H1 (cell line): ENCODE results near the gene GRID1. TPM values are rescaled to one million over a fixed set of nuclear protein-coding genes. Genes with fewer than 3 reads are reported as not detected.

Experiments
- CTCF ChIA-PET: fragments of 300-600 bp; sonication (Branson Sonifier 250); formaldehyde crosslinking; loops from one replicate; lab custom pipeline; 2021; ENCODE audit not compliant: partially characterized antibody; lab: Charles Lee
- POLR2A ChIA-PET: fragments of 300-600 bp; sonication (Branson Sonifier 250); formaldehyde crosslinking; loops from one replicate; lab custom pipeline; 2021; ENCODE audit warnings: inconsistent platforms; ENCODE audit not compliant: partially characterized antibody; lab: Charles Lee
- DNase-seq, 2 experiments: peaks; one replicate each; pipeline versions ENCODE4 v3.0.0 to v3.0.0-alpha.2; 2010 to 2022; ENCODE audit warnings: low spot score in 2 of 2, low read depth in 1 of 2, mixed read lengths in 1 of 2
- FAIRE-seq: peaks from 2 replicates; lab custom pipeline; 2011; peaks lifted over from hg19 to GRCh38; lab: Jason Lieb, UNC
- H2AFZ ChIP-seq: 2 replicates; pipeline ENCODE4 v1.8.1; 2012; ENCODE audit warnings: low read length, inconsistent platforms
- H2AK5ac ChIP-seq: 2 replicates; pipeline ENCODE4 v1.6.1; 2013; ENCODE audit warnings: low read depth, low read length
- H2BK120ac ChIP-seq: replicated peaks from 2 replicates; pipeline ENCODE3; 2013; ENCODE audit warnings: low read depth, low read length, inconsistent platforms
- H2BK12ac ChIP-seq: 2 replicates; pipeline ENCODE4 v1.6.1; 2013; ENCODE audit warnings: low read depth, low read length
- H2BK15ac ChIP-seq: 2 replicates; pipeline ENCODE4 v1.6.1; 2013; ENCODE audit warnings: low read length
- H2BK20ac ChIP-seq: 2 replicates; pipeline ENCODE4 v1.6.1; 2013; ENCODE audit warnings: low read length
- H2BK5ac ChIP-seq: 2 replicates; pipeline ENCODE4 v1.6.1; 2013; ENCODE audit warnings: low read depth, low read length
- H3K14ac ChIP-seq: 2 replicates; pipeline ENCODE4 v1.6.1; 2013; ENCODE audit warnings: inconsistent platforms; ENCODE audit not compliant: insufficient read length
- H3K18ac ChIP-seq: 2 replicates; pipeline ENCODE4 v1.6.1; 2013; ENCODE audit warnings: low read length; ENCODE audit errors: extremely low read depth
- H3K23ac ChIP-seq: 2 replicates; pipeline ENCODE4 v1.6.1; 2013; ENCODE audit warnings: inconsistent platforms; ENCODE audit not compliant: insufficient read length
- H3K23me2 ChIP-seq: 2 replicates; pipeline ENCODE4 v1.6.1; 2013; ENCODE audit warnings: low read depth, low read length
- H3K27ac ChIP-seq: 2 replicates; pipeline ENCODE4 v1.6.1; 2011; ENCODE audit warnings: low read depth, low read length, inconsistent platforms
- H3K27me3 ChIP-seq, 4 experiments: replicated peaks in 1 of 4; 1 replicate in 1 of 4; 2 replicates in 3 of 4; pipeline versions ENCODE4 v1.6.1 to v1.8.1; 2011 to 2013; ENCODE audit warnings: low read length in 3 of 4, mild to moderate bottlenecking in 3 of 4, inconsistent platforms in 2 of 4, mixed read lengths in 2 of 4, moderate library complexity in 1 of 4; ENCODE audit not compliant: control insufficient read depth in 3 of 4, insufficient read depth in 3 of 4; ENCODE audit errors: extremely low read depth in 1 of 4
- H3K36me3 ChIP-seq, 4 experiments: 2 replicates each; pipeline versions ENCODE4 v1.6.1 to v1.8.1; 2011 to 2013; ENCODE audit warnings: mild to moderate bottlenecking in 4 of 4, low read length in 3 of 4, moderate library complexity in 2 of 4, control low read depth in 1 of 4, inconsistent platforms in 1 of 4; ENCODE audit not compliant: insufficient read depth in 4 of 4, control insufficient read depth in 2 of 4
- H3K4ac ChIP-seq: replicated peaks from 2 replicates; pipeline ENCODE3; 2013; ENCODE audit warnings: low read length, low read depth, mixed read lengths, inconsistent platforms; ENCODE audit not compliant: insufficient read length
- H3K4me1 ChIP-seq, 4 experiments: replicated peaks in 1 of 4; 1 replicate in 1 of 4; 2 replicates in 3 of 4; pipeline versions ENCODE4 v1.6.1 to v1.8.1; 2011 to 2013; ENCODE audit warnings: low read length in 3 of 4, inconsistent platforms in 2 of 4, mixed read lengths in 1 of 4; ENCODE audit not compliant: insufficient read depth in 4 of 4, control insufficient read depth in 3 of 4
- H3K4me2 ChIP-seq, 2 experiments: 2 replicates each; pipeline versions ENCODE4 v1.6.1 to v1.8.1; 2011 to 2013; ENCODE audit warnings: low read depth in 2 of 2, low read length in 2 of 2, control low read depth in 1 of 2, inconsistent platforms in 1 of 2, mild to moderate bottlenecking in 1 of 2; ENCODE audit not compliant: insufficient read depth in 1 of 2
- H3K4me3 ChIP-seq, 4 experiments: fragments of 200-600, 300-600 bp in 1 of 4; sonication (generic), shearing (Covaris generic), sonication (Bioruptor Twin) in 1 of 4; 2 replicates each; pipeline versions ENCODE4 v1.5.1 to v1.8.1; 2011 to 2016; ENCODE audit warnings: low read length in 4 of 4, low read depth in 3 of 4, control low read depth in 2 of 4, inconsistent platforms in 2 of 4, mild to moderate bottlenecking in 2 of 4, mixed read lengths in 1 of 4, moderate library complexity in 1 of 4; ENCODE audit not compliant: insufficient read depth in 2 of 4; ENCODE audit errors: extremely low read depth in 1 of 4
- H3K56ac ChIP-seq: replicated peaks from 2 replicates; pipeline ENCODE3; 2013; ENCODE audit warnings: low read depth, mild to moderate bottlenecking, mixed read lengths, low read length, inconsistent platforms; ENCODE audit not compliant: insufficient read length
- H3K79me1 ChIP-seq: 2 replicates; pipeline ENCODE4 v1.6.1; 2013; ENCODE audit warnings: low read depth, low read length, control low read depth
- H3K79me2 ChIP-seq, 2 experiments: 2 replicates each; pipeline versions ENCODE4 v1.6.1 to v1.8.1; 2012 to 2013; ENCODE audit warnings: low read length in 2 of 2, mild to moderate bottlenecking in 2 of 2, inconsistent platforms in 1 of 2; ENCODE audit not compliant: insufficient read depth in 2 of 2, control insufficient read depth in 1 of 2
- H3K9ac ChIP-seq, 4 experiments: replicated peaks in 1 of 4; 1 replicate in 1 of 4; 2 replicates in 3 of 4; pipeline versions ENCODE4 v1.6.1 to v1.8.1; 2011 to 2013; ENCODE audit warnings: low read depth in 3 of 4, low read length in 3 of 4, control low read depth in 2 of 4, mild to moderate bottlenecking in 2 of 4, moderate library complexity in 2 of 4, inconsistent platforms in 1 of 4; ENCODE audit errors: extremely low read depth in 1 of 4
- H3K9me3 ChIP-seq, 2 experiments: 2 replicates each; pipeline versions ENCODE4 v1.6.1 to v1.8.1; 2012 to 2013; ENCODE audit warnings: mild to moderate bottlenecking in 2 of 2, moderate library complexity in 2 of 2, control low read depth in 1 of 2, inconsistent platforms in 1 of 2, low read depth in 1 of 2, low read length in 1 of 2, mixed read lengths in 1 of 2; ENCODE audit not compliant: insufficient read depth in 2 of 2
- H4K20me1 ChIP-seq, 2 experiments: replicated peaks in 1 of 2; 2 replicates each; pipeline versions ENCODE3 to v1.8.1; 2011 to 2013; ENCODE audit warnings: inconsistent platforms in 2 of 2, low read length in 2 of 2, mild to moderate bottlenecking in 1 of 2; ENCODE audit not compliant: insufficient read depth in 2 of 2, control insufficient read depth in 1 of 2
- H4K5ac ChIP-seq: 2 replicates; pipeline ENCODE4 v1.6.1; 2013; ENCODE audit warnings: low read length, low read depth, mixed read lengths, inconsistent platforms; ENCODE audit not compliant: insufficient read length
- H4K8ac ChIP-seq: 2 replicates; pipeline ENCODE4 v1.8.0; 2013; ENCODE audit warnings: mild to moderate bottlenecking, moderate library complexity, low read length, inconsistent platforms; ENCODE audit not compliant: insufficient read depth; ENCODE audit errors: extremely low read depth
- H4K91ac ChIP-seq: replicated peaks from 2 replicates; pipeline ENCODE3; 2013; ENCODE audit warnings: low read length, mixed read lengths, inconsistent platforms; ENCODE audit not compliant: insufficient read length
- ASH2L ChIP-seq: fragments of 200-600, 300-600 bp; sonication (generic); IDR thresholded peaks from one replicate; pipeline ENCODE4 v1.7.1; 2017; ENCODE audit warnings: low read length
- BACH1 ChIP-seq: IDR thresholded peaks from 2 replicates; pipeline ENCODE4 v1.6.1; 2012; ENCODE audit warnings: low read length, improper control_type of control experiment
- CEBPB ChIP-seq: IDR thresholded peaks from 2 replicates; pipeline ENCODE4 v1.6.1; 2012; ENCODE audit warnings: low read depth, low read length
- CHD2 ChIP-seq: IDR thresholded peaks from 2 replicates; pipeline ENCODE4 v1.6.1; 2012; ENCODE audit warnings: low read length, improper control_type of control experiment
- CTBP2 ChIP-seq: IDR thresholded peaks from 2 replicates; pipeline ENCODE4 v1.7.0; 2011; ENCODE audit warnings: borderline replicate concordance, mild to moderate bottlenecking, moderate library complexity, mixed read lengths, low read length; ENCODE audit not compliant: insufficient read depth, insufficient read length
- E2F6 ChIP-seq: IDR thresholded peaks from 2 replicates; pipeline ENCODE4 v1.6.1; 2012; ENCODE audit warnings: inconsistent platforms
- GABPA ChIP-seq: IDR thresholded peaks from 2 replicates; pipeline ENCODE4 v1.6.1; 2011; ENCODE audit warnings: mild to moderate bottlenecking, low read length, moderate library complexity, borderline replicate concordance; ENCODE audit not compliant: insufficient read depth
- HDAC2 ChIP-seq, 2 experiments: fragments of 300-600 bp in 1 of 2; sonication (generic) in 1 of 2; IDR thresholded peaks; 2 replicates each; pipeline ENCODE4 v1.6.1; 2011 to 2012; ENCODE audit warnings: low read depth in 2 of 2, low read length in 2 of 2, mild to moderate bottlenecking in 2 of 2, moderate library complexity in 2 of 2, borderline replicate concordance in 1 of 2, inconsistent platforms in 1 of 2
- KDM4A ChIP-seq: IDR thresholded peaks from one replicate; pipeline ENCODE4 v1.7.1; 2012; ENCODE audit warnings: low read depth, mild to moderate bottlenecking, moderate library complexity, low read length, inconsistent platforms; ENCODE audit not compliant: severe bottlenecking
- NANOG ChIP-seq: IDR thresholded peaks from 2 replicates; pipeline ENCODE4 v1.6.1; 2011; ENCODE audit warnings: low read length, low read depth, mild to moderate bottlenecking, inconsistent platforms; ENCODE audit not compliant: insufficient read depth, poor library complexity, severe bottlenecking
- POLR2A ChIP-seq, 2 experiments: IDR thresholded peaks; 1 replicate in 1 of 2; 2 replicates in 1 of 2; pipeline ENCODE4 v1.6.1; 2011; ENCODE audit warnings: low read depth in 2 of 2, low read length in 2 of 2, mild to moderate bottlenecking in 2 of 2; ENCODE audit errors: control extremely low read depth in 1 of 2
- RAD21 ChIP-seq, 2 experiments: IDR thresholded peaks in 1 of 2; conservative IDR thresholded peaks in 1 of 2; 2 replicates each; pipeline ENCODE4 v1.6.1; 2011; ENCODE audit warnings: low read depth in 2 of 2, low read length in 2 of 2, improper control_type of control experiment in 1 of 2, inconsistent platforms in 1 of 2, mild to moderate bottlenecking in 1 of 2, moderate library complexity in 1 of 2
- RFX5 ChIP-seq: IDR thresholded peaks from 2 replicates; pipeline ENCODE4 v1.6.1; 2011; ENCODE audit warnings: low read depth, low read length, improper control_type of control experiment, borderline replicate concordance
- TEAD4 ChIP-seq: IDR thresholded peaks from 2 replicates; pipeline ENCODE4 v1.6.1; 2012; ENCODE audit warnings: low read depth, low read length, inconsistent platforms, mixed read lengths
- WGBS, 2 experiments: shearing (Covaris generic) in 1 of 2; methylation state at CpG; one replicate each; pipeline versions ENCODE4 v1.1.6 to v1.1.7; 2013 to 2015; ENCODE audit warnings: low lambda C conversion rate in 2 of 2, mixed read lengths in 2 of 2, inconsistent platforms in 1 of 2, low coverage in 1 of 2, missing lambda C conversion rate in 1 of 2; ENCODE audit not compliant: insufficient replicate concordance in 2 of 2, insufficient coverage in 1 of 2, insufficient read length in 1 of 2; ENCODE audit errors: extremely low coverage in 1 of 2, missing lambda C conversion rate in 1 of 2; 5-methylcytosine and 5-hydroxymethylcytosine counted together
- polyA plus RNA-seq, 7 experiments: library from polyadenylated mRNA; depleted of rRNA in 3 of 7; stranded (reverse) in 5 of 7; unstranded in 2 of 7; fragments of >200 nt in 5 of 7; fragments of 200-250 nt in 2 of 7; gene quantifications; 1 replicate in 5 of 7; 2 replicates in 1 of 7; 4 replicates in 1 of 7; pipeline versions ENCODE4 v1.2.1 to v1.2.3, GENCODE V29; 2011 to 2013; ENCODE audit warnings: missing spikeins in 2 of 7, mixed read lengths in 2 of 7
- total RNA-seq: library from RNA; stranded (reverse); fragmentation: NEBNext Ultra II Directional; extraction: Animal tissue kit (Norgen Biotek cat#: 25700); gene quantifications from 2 replicates; pipeline ENCODE4 v1.2.1, GENCODE V29; 2021

Gene GRID1
- total and polyA plus RNA-seq, 2 of the 8 experiments (the other 6 are each of a cell fraction or from before 2014, with no cell fraction given): 0.22 to 0.30 TPM

GRCh38 chr10:86082556-86082955 is 284.0 kb downstream of the GRID1 start:
- H4K20me1 ChIP-seq: no peaks in the 10 kb centered on the region
- H4K5ac ChIP-seq: no peak overlapping the region
- POLR2A ChIA-PET: no interaction called here
- no peaks in the 10 kb centered on the region for H3K27me3 ChIP-seq
- no peaks in the 10 kb centered on the region for H3K36me3 ChIP-seq
- H3K18ac ChIP-seq: no peak overlapping the region
- H3K27ac ChIP-seq: no peak overlapping the region
- no peak overlapping the region for H2BK5ac ChIP-seq
- H3K4me2 ChIP-seq: no peak overlapping the region
- H3K23ac ChIP-seq: no peak overlapping the region
- no peak for DNase-seq
- H3K14ac ChIP-seq: no peak overlapping the region
- H2BK20ac ChIP-seq: no peak overlapping the region
- no peaks in the 10 kb centered on the region for H3K79me2 ChIP-seq
- no peak overlapping the region for H3K4me3 ChIP-seq
- 100% methylated on average over 3 of the region's 3 CpGs; no CpG with 5 or more reads in 1 of the 2 experiments for WGBS, 2 experiments
- H2BK120ac ChIP-seq: no peak overlapping the region
- peaks cover 0 to 8% (median 5%) of the 10 kb centered on the region in 4 experiments; a peak in 4 of 7 replicates for H3K4me1 ChIP-seq
- CTCF ChIA-PET: interaction anchor here (0.5 to 1.5 kb wide), 2 partner anchors 29 to 56 kb away, joined by 3 read pairs; no protein-coding TSS in a partner anchor
- H4K91ac ChIP-seq: no peak overlapping the region
- no peak overlapping the region for H3K56ac ChIP-seq
- no peak overlapping the region for H4K8ac ChIP-seq
- FAIRE-seq: no peak
- no peaks in the 10 kb centered on the region for H3K79me1 ChIP-seq
- no peak overlapping the region for H2BK12ac ChIP-seq
- H3K9ac ChIP-seq: no peak overlapping the region
- H3K23me2 ChIP-seq: peaks cover 6% of the 10 kb centered on the region; the same call in 1 of the 2 replicates
- no peak overlapping the region for H2AK5ac ChIP-seq
- no peak overlapping the region for H2AFZ ChIP-seq
- no peak overlapping the region for H2BK15ac ChIP-seq
- H3K9me3 ChIP-seq: no peaks in the 10 kb centered on the region
- H3K4ac ChIP-seq: no peak overlapping the region
- TF ChIP-seq CEBPB: no peak
- TF ChIP-seq POLR2A (IDR thresholded peaks at IDR 0.05; ENCODE audit: control extremely low read depth in 1 of 2, low read depth in 2 of 2, low read length in 2 of 2): no peak
- no peak for TF ChIP-seq GABPA
- no peak for TF ChIP-seq NANOG
- no peak for TF ChIP-seq ASH2L
- no peak for TF ChIP-seq CHD2
- TF ChIP-seq RFX5: no peak
- no peak for TF ChIP-seq HDAC2 (IDR thresholded peaks at IDR 0.05; ENCODE audit: borderline replicate concordance in 1 of 2, low read depth in 2 of 2, low read length in 2 of 2)
- TF ChIP-seq E2F6: no peak
- TF ChIP-seq CTBP2: no peak
- TF ChIP-seq TEAD4: no peak
- no peak for TF ChIP-seq BACH1
- TF ChIP-seq KDM4A: no peak
- no peak for TF ChIP-seq RAD21 (IDR thresholded peaks at IDR 0.05 in 1 of 2, conservative IDR thresholded peaks at IDR 0.05 in 1 of 2; ENCODE audit: low read depth in 2 of 2, low read length in 2 of 2)
